ENCODE data around the gene KRTAP5-2. TPM values are rescaled to one million over a fixed set of nuclear protein-coding genes. Genes with fewer than 3 reads are reported as not detected.
"Not testable (repeated sequence)": the region's sequence is repeated elsewhere in the genome, so short reads cannot be mapped to it uniquely, and the experiment has no call there.

Gene KRTAP5-2, protein sequence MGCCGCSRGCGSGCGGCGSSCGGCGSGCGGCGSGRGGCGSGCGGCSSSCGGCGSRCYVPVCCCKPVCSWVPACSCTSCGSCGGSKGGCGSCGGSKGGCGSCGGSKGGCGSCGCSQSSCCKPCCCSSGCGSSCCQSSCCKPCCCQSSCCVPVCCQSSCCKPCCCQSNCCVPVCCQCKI
- polyA plus RNA-seq (2013, experiment 1 of 2) = not detected
- not detected for polyA plus RNA-seq (2013, experiment 2 of 2)

DNA sequence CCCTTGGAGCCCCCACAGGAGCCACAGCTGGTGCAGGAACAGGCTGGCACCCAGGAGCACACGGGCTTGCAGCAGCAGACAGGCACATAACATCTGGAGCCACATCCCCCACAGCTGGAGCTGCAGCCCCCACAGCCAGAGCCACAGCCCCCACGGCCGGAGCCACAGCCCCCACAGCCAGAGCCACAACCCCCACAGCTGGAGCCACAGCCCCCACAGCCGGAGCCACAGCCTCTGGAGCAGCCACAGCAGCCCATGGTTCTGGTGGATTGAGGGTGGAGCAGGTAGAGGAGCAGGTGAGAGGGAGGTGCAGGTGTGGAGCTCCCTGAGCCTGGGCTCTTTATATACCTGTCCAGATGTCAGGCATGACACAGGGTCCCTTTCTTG, at the start of gene KRTAP5-2:
Gene KRTAP5-2 (minus strand): TSS at position 301 of the 387 bp plus-strand sequence. CDS start 44 bp downstream, at position 257.
- Histone ChIP-seq H3K9me3 (ENCODE audit: control insufficient read depth, low read length) (no peaks in the 10 kb centered on the region), H3K36me3 (ENCODE audit: control insufficient read depth, insufficient read depth, low read length) (no peaks in the 10 kb centered on the region), H3K27ac (ENCODE audit: low read depth, low read length, severe bottlenecking) (no peak within 1 kb of the TSS), H3K4me1 (ENCODE audit: control insufficient read depth, insufficient read depth, low read length, poor library complexity, severe bottlenecking) (no peaks in the 10 kb centered on the region), H3K4me3 (ENCODE audit: extremely low read depth, insufficient read depth, low read length, poor library complexity, severe bottlenecking) (no peak within 1 kb of the TSS)
- WGBS, 2 experiments (ENCODE audit: insufficient coverage in 2 of 2) = 75% methylated on average over 1 of the region's 4 CpGs; no CpG with 5 or more reads in 1 of the 2 experiments

DNA sequence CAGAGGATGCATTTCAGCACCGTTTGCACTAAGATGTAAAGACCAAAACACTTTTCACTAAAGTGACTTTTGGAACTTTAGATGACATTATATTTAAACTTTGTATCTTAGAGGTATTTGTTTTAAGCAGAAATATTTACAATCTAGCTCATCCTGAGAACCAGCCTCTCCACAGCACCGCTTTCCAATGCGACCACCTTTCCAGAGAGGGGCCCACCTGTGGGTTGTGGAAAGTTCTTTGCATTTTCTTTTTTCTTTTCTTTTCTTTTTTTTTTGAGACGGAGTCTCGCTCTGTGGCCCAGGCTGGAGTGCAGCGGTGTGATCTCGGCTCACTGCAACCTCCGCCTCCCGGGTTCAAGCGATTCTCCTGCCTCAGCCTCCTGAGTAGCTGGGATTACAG, 48.4 kb upstream of the KRTAP5-2 start:
- H3K4me3 ChIP-seq (ENCODE audit: extremely low read depth, insufficient read depth, low read length, poor library complexity, severe bottlenecking); H3K36me3 ChIP-seq (ENCODE audit: control insufficient read depth, insufficient read depth, low read length); H3K9me3 ChIP-seq (ENCODE audit: control insufficient read depth, low read length); H3K4me1 ChIP-seq (ENCODE audit: control insufficient read depth, insufficient read depth, low read length, poor library complexity, severe bottlenecking); H3K27ac ChIP-seq (ENCODE audit: low read depth, low read length, severe bottlenecking): not testable (repeated sequence)
- WGBS, 2 experiments (ENCODE audit: insufficient coverage in 2 of 2) = 94% methylated on average over 3 of the region's 10 CpGs; no CpG with 5 or more reads in 1 of the 2 experiments

DNA sequence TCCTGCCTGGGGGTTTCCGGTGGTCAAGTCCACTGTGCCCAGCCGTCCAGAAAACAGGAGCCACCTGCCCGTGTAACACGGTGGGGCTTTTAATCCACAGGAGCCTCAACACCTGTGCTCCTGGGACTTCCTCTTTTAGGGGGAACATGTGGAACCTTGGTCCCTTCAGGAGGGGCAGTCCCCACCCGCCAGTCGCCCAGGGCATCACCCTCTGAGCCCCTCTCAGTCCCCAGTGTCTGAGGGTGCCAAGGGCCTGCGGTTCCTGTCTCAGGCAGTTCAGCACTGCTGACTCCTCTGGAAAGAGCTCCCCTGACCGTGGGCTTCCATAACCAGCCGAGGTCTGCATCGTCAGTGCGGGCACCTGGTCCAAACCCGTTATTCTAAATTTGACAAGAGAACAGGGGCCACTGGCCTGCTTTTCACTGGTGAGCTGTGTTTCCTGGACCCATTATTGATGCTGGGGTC, 47.3 kb upstream of the KRTAP5-2 start:
- 90 to 91% methylated on average over 10 to 12 of the region's 12 CpGs for WGBS, 2 experiments (ENCODE audit: insufficient coverage in 2 of 2)
- no peaks in the 10 kb centered on the region for H3K4me1 ChIP-seq (ENCODE audit: control insufficient read depth, insufficient read depth, low read length, poor library complexity, severe bottlenecking)
- H3K4me3 ChIP-seq (ENCODE audit: extremely low read depth, insufficient read depth, low read length, poor library complexity, severe bottlenecking) = no peak overlapping the region
- H3K27ac ChIP-seq (ENCODE audit: low read depth, low read length, severe bottlenecking) = no peak overlapping the region
- H3K36me3 ChIP-seq (ENCODE audit: control insufficient read depth, insufficient read depth, low read length) = no peaks in the 10 kb centered on the region
- no peaks in the 10 kb centered on the region for H3K9me3 ChIP-seq (ENCODE audit: control insufficient read depth, low read length)

DNA sequence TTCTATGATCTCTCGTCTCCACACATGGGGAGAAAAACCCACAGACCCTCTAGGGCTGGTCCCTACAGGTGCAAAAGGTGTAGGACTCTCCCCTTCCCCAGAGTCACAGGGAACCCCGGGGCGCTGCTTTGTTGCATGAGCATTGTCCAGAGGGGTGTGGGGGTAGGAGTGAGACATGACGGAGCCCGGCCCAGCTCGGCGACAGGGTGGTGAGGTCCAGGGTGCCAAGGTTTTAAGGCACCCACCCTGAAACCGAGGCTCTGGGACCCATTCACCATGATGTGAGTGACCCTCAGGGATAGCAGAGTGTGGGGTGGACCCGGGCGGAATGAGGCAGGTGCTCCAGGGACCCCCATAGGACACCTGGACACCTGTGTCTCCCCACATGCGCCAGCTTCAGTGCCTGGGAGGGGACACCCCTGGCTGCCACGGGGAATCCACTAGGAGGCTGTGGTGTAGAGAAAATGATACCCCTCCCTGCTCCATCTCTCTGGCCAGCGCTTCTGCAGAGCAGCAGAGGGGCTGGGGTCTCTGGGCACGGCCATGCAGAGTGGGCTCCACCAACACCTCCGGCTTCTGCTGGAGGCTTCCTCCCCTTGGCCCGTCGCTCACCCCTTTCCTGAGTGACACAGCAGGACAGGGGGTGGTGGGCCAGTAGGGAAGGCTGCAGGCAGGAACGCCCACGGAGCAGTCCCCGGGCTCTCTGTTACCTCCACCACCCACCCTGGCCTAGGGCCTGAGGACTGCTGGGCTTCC, 46.7 kb upstream of the KRTAP5-2 start:
- WGBS, 2 experiments (ENCODE audit: insufficient coverage in 2 of 2) = 87 to 90% methylated on average over 15 of the region's 20 CpGs
- H3K36me3 ChIP-seq (ENCODE audit: control insufficient read depth, insufficient read depth, low read length) = no peaks in the 10 kb centered on the region

DNA sequence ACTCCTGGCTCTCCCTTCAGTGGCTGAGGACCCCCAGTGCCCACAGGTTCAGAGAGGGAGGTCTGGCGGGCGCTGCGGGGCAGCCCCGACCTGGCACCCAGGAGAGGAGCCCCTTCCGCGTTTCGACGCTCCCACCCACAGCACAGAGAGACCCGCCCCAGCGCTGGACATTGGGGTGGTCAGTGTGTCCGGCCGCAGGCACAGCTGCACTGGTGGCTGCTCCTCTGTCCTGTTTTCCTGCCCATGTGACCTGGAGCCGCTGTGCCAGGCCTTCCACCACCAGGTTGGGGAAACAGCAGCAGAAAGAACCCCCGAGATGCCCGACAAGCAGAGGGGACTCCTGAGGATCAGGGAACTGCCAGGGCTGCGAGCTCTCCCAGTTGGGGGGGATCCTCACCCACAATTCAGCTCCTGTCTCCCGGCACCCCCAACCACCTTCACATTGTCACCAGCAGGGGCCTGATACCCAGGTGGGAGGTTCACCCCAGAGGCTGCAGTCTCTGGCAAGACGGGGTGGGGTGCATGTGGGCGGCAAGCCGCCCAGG, 45.1 kb upstream of the KRTAP5-2 start:
- WGBS, 2 experiments (ENCODE audit: insufficient coverage in 2 of 2) = 83 to 92% methylated on average over 3 to 14 of the region's 20 CpGs
- H3K36me3 ChIP-seq (ENCODE audit: control insufficient read depth, insufficient read depth, low read length) = no peaks in the 10 kb centered on the region
- no peaks in the 10 kb centered on the region for H3K9me3 ChIP-seq (ENCODE audit: control insufficient read depth, low read length)
- H3K27ac ChIP-seq (ENCODE audit: low read depth, low read length, severe bottlenecking) = no peak overlapping the region
- no peak overlapping the region for H3K4me3 ChIP-seq (ENCODE audit: extremely low read depth, insufficient read depth, low read length, poor library complexity, severe bottlenecking)
- H3K4me1 ChIP-seq (ENCODE audit: control insufficient read depth, insufficient read depth, low read length, poor library complexity, severe bottlenecking) = no peaks in the 10 kb centered on the region

More for the DNA sequence above, 46.7 kb upstream of the KRTAP5-2 start:
- H3K9me3 ChIP-seq (ENCODE audit: control insufficient read depth, low read length) = no peaks in the 10 kb centered on the region
- no peak overlapping the region for H3K4me3 ChIP-seq (ENCODE audit: extremely low read depth, insufficient read depth, low read length, poor library complexity, severe bottlenecking)
- H3K4me1 ChIP-seq (ENCODE audit: control insufficient read depth, insufficient read depth, low read length, poor library complexity, severe bottlenecking) = no peaks in the 10 kb centered on the region
- H3K27ac ChIP-seq (ENCODE audit: low read depth, low read length, severe bottlenecking) = no peak overlapping the region

DNA sequence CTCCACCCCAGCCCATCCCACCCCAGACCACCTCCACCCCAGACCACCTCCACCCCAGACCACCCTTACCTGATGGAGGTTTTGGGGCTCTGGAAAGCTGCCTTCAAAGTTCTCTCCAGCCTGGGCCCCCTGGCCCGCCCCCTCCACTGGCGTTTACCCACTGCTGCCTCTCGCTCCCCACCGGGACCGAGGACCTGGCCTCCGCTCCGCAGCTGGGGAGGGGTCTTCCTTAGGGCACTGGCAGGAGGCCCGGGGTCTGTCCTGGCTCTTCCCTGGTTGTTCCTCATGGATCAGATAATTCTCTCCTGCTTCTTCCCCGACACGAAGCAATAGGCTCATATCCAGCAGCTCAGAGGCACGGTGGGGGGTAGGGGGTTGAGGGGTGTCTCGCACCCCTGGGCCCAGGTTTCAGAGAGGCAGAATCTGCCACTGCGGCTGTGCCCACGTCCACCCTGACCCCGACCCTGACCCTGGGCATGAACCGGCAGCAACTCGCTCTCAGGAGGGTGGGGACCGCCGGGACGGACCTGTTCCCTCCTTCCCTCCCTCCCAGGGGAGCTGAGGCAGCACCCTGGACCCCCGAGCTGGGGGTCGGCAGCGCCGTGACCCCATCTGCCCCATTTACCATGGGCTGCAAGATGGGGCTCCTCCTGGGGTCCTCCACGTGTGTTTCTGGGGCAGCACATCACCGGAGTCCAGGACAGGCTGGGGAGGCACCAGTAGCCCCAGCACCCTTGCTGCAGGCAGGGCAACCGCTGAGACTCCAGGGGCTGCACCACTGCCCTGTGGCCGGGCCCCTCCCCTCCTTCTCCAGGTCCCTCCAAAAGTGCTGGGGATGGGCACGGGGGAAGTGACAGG, 44.4 kb upstream of the KRTAP5-2 start:
- no peaks in the 10 kb centered on the region for H3K9me3 ChIP-seq (ENCODE audit: control insufficient read depth, low read length)
- WGBS, 2 experiments (ENCODE audit: insufficient coverage in 2 of 2) = 86 to 87% methylated on average over 22 to 29 of the region's 29 CpGs
- no peaks in the 10 kb centered on the region for H3K4me1 ChIP-seq (ENCODE audit: control insufficient read depth, insufficient read depth, low read length, poor library complexity, severe bottlenecking)
- H3K4me3 ChIP-seq (ENCODE audit: extremely low read depth, insufficient read depth, low read length, poor library complexity, severe bottlenecking) = no peak overlapping the region
- no peaks in the 10 kb centered on the region for H3K36me3 ChIP-seq (ENCODE audit: control insufficient read depth, insufficient read depth, low read length)
- no peak overlapping the region for H3K27ac ChIP-seq (ENCODE audit: low read depth, low read length, severe bottlenecking)

DNA sequence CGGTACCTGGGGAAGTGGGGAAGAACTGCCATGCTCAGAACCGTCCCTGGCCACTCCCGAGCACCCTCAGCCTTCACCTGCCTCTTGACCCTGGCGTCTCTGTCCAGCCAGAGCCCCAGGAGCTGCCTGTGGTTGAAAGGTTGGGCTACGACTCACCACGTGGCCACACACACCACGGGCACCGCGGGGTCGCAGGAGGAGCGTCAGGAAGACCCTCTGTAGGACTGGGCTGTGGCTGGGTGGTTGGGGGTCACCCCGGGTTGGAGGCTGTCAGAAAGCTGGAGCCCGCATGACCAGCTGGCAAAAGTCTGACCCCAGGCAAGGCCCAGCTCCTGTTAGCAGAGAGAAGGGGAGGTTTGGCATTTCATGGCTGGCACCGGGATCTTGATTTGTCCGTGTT, 43.0 kb upstream of the KRTAP5-2 start:
- H3K4me3 ChIP-seq (ENCODE audit: extremely low read depth, insufficient read depth, low read length, poor library complexity, severe bottlenecking) = no peak overlapping the region
- H3K9me3 ChIP-seq (ENCODE audit: control insufficient read depth, low read length) = no peaks in the 10 kb centered on the region
- WGBS, 2 experiments (ENCODE audit: insufficient coverage in 2 of 2) = 89 to 90% methylated on average over 8 to 11 of the region's 15 CpGs
- H3K4me1 ChIP-seq (ENCODE audit: control insufficient read depth, insufficient read depth, low read length, poor library complexity, severe bottlenecking) = no peaks in the 10 kb centered on the region
- no peaks in the 10 kb centered on the region for H3K36me3 ChIP-seq (ENCODE audit: control insufficient read depth, insufficient read depth, low read length)
- H3K27ac ChIP-seq (ENCODE audit: low read depth, low read length, severe bottlenecking) = no peak overlapping the region

DNA sequence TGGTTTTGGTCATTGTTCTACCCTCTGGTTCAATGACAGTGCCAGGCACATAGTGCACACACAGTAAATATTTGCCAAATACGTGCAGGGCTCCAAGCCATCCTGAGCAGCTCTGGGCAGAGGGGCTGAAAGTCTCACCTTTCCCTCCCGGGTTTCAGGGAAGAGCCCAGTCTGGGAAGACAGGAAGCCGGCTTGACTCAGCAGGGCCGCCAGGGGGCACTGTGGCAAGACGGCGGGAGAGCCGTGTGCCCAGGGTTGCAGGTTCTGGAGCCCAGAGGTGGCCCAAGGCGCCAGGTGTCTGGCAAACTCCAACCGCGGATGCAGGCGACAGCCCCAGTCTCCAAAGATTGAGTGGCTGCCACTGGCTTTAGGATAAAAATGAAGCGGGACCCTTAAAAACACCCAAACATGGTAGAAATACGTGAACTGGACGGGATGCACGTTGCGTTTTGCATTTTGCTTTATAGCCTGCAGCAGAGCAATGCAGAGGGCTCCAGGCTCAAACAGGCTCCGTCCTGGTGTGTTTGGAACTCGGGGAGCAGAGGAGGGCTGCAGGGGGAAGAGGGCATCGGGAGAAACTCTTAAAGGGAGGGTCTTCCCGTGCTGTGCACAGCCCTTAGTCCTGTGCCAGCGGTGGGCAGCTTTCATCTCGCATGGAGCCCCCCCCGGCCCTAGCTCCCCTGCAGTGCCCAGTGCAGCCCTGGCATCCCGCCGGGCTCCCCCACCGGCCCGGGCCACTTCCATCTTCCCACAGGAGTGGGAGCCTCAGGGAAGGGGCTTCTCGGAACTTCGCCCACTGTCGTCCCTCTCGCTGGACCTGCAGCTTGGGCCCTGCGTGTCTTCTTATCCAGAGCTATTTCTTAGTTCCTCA, 42.2 kb upstream of the KRTAP5-2 start:
- H3K4me3 ChIP-seq (ENCODE audit: extremely low read depth, insufficient read depth, low read length, poor library complexity, severe bottlenecking) = no peak overlapping the region
- 53% methylated on average over 30 to 31 of the region's 32 CpGs for WGBS, 2 experiments (ENCODE audit: insufficient coverage in 2 of 2)
- no peaks in the 10 kb centered on the region for H3K4me1 ChIP-seq (ENCODE audit: control insufficient read depth, insufficient read depth, low read length, poor library complexity, severe bottlenecking)
- H3K27ac ChIP-seq (ENCODE audit: low read depth, low read length, severe bottlenecking) = no peak overlapping the region
- H3K9me3 ChIP-seq (ENCODE audit: control insufficient read depth, low read length) = no peaks in the 10 kb centered on the region
- H3K36me3 ChIP-seq (ENCODE audit: control insufficient read depth, insufficient read depth, low read length) = no peaks in the 10 kb centered on the region

DNA sequence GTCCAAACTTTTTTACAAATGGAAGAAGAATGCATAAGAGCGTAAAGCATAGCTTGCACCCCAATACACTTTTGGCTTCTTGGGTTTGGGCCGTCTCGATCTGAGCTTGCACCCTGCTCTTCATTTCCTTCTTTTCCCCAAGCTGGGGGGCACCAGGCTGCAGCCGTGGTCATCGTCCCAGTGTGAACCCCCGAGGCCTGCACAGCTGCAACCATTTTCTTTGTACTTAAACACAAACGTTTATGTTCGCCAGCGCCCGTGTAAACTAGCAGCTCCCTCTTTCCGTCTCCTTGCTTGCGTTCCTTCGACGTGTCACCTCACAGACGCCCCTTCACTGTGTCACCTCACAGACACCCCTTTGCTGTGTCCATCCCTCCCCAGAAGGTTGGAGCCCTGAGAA, 41.6 kb upstream of the KRTAP5-2 start:
- H3K4me3 ChIP-seq (ENCODE audit: extremely low read depth, insufficient read depth, low read length, poor library complexity, severe bottlenecking) = no peak overlapping the region
- no peaks in the 10 kb centered on the region for H3K9me3 ChIP-seq (ENCODE audit: control insufficient read depth, low read length)
- WGBS, 2 experiments (ENCODE audit: insufficient coverage in 2 of 2) = 76 to 78% methylated on average over 12 to 15 of the region's 15 CpGs
- H3K27ac ChIP-seq (ENCODE audit: low read depth, low read length, severe bottlenecking) = no peak overlapping the region
- no peaks in the 10 kb centered on the region for H3K4me1 ChIP-seq (ENCODE audit: control insufficient read depth, insufficient read depth, low read length, poor library complexity, severe bottlenecking)
- no peaks in the 10 kb centered on the region for H3K36me3 ChIP-seq (ENCODE audit: control insufficient read depth, insufficient read depth, low read length)

Measured in mesodermal cell (in vitro differentiated cells).